Cardiac septum (tissue), 1 donor: ENCODE results near the gene ZCCHC4. TPM values are rescaled to one million over a fixed set of nuclear protein-coding genes. Genes with fewer than 3 reads are reported as not detected.

Experiments used
- DNase-seq: peaks from one replicate; pipeline ENCODE4 v3.0.0-alpha.2; 2020; ENCODE audit warnings: low spot score
- intact Hi-C: fragments of 100-400 bp; cut with DNase I; formaldehyde crosslinking; loops from one replicate; pipeline ENCODE4 v1.14.0; 2022
- long read RNA-seq: library from polyadenylated mRNA; unstranded; transcript quantifications from one replicate; pipeline ENCODE4 v2.0.0, GENCODE V29; 2021
- total RNA-seq: library from RNA; stranded (reverse); fragmentation: NEBNext Ultra II Directional; extraction: Animal tissue kit (Norgen Biotek cat#: 25700); gene quantifications from one replicate; pipeline ENCODE4 v1.2.1, GENCODE V29; 2021
- donor health status: DM: no; HTN: no; CAD: no.

The ZCCHC4 gene
- 8.0 TPM for total RNA-seq
- long read RNA-seq, transcript ZCCHC4-201 (13 exons, 2,785 nt) = major isoform, 6 of 12 reads
- long read RNA-seq, partial matches to known transcripts = 3 of 12 reads
- long read RNA-seq, other reads (novel, unspliced or antisense) = 3 of 12 reads

- intact Hi-C loops = loop anchor here (2.0 to 5.0 kb wide), 4 partner anchors 65 to 840 kb away; partner anchors contain the start of genes ANAPC4, PI4K2B and SEPSECS
- peak; percentile 95 for DNase-seq
These were observed at the start of gene ZCCHC4 for GRCh38 chr4:25312496-25313200. ZCCHC4 (plus strand) TSS chr4:25312774; CDS start chr4:25312810, 36 bp downstream.

- DNase-seq = no peak
- intact Hi-C loops = no loop called here
These were observed 40.7 kb upstream of the ZCCHC4 start for GRCh38 chr4:25271866-25272265.

GRCh38 chr4:25280210-25280609, 32.4 kb upstream of the ZCCHC4 start:
- intact Hi-C loops = no loop called here
- DNase-seq = no peak

- intact Hi-C loops = no loop called here
- DNase-seq = no peak
These were observed 28.6 kb upstream of the ZCCHC4 start for GRCh38 chr4:25283948-25284347.

GRCh38 chr4:25284466-25284865, 28.1 kb upstream of the ZCCHC4 start:
- DNase-seq = no peak
- intact Hi-C loops = no loop called here

- intact Hi-C loops = no loop called here
- DNase-seq = no peak
These were observed 22.0 kb upstream of the ZCCHC4 start for GRCh38 chr4:25290490-25291067.

- intact Hi-C loops = no loop called here
These were observed 21.3 kb upstream of the ZCCHC4 start for GRCh38 chr4:25291158-25291733.

GRCh38 chr4:25297528-25298242, 14.9 kb upstream of the ZCCHC4 start:
- intact Hi-C loops = no loop called here

More at GRCh38 chr4:25291158-25291733, 21.3 kb upstream of the ZCCHC4 start:
- no peak for DNase-seq

GRCh38 chr4:25299476-25300203, 12.9 kb upstream of the ZCCHC4 start:
- intact Hi-C loops = no loop called here
- DNase-seq = no peak

More at GRCh38 chr4:25297528-25298242, 14.9 kb upstream of the ZCCHC4 start:
- no peak for DNase-seq

GRCh38 chr4:25301471-25301870, 11.1 kb upstream of the ZCCHC4 start:
- intact Hi-C loops = no loop called here
- no peak for DNase-seq

GRCh38 chr4:25302626-25303025, 9.9 kb upstream of the ZCCHC4 start:
- no peak for DNase-seq
- intact Hi-C loops = no loop called here

GRCh38 chr4:25303578-25303977, 9.0 kb upstream of the ZCCHC4 start:
- intact Hi-C loops = no loop called here
- no peak for DNase-seq

- no peak for DNase-seq
- intact Hi-C loops = no loop called here
These were observed 6.0 kb upstream of the ZCCHC4 start for GRCh38 chr4:25306518-25307057.

- intact Hi-C loops = no loop called here
- DNase-seq = no peak
These were observed 5.0 kb upstream of the ZCCHC4 start for GRCh38 chr4:25307596-25307995.

- intact Hi-C loops = no loop called here
These were observed 4.3 kb upstream of the ZCCHC4 start for GRCh38 chr4:25308306-25308705.

GRCh38 chr4:25308761-25309160, 3.8 kb upstream of the ZCCHC4 start:
- intact Hi-C loops = no loop called here
- no peak for DNase-seq

More at GRCh38 chr4:25308306-25308705, 4.3 kb upstream of the ZCCHC4 start:
- DNase-seq = no peak

- no peak for DNase-seq
- intact Hi-C loops = loop anchor here (5.0 kb wide), 3 partner anchors 67 to 838 kb away; partner anchors contain the start of genes ANAPC4 and PI4K2B
These were observed 2.3 kb upstream of the ZCCHC4 start for GRCh38 chr4:25310066-25310802.

GRCh38 chr4:25310803-25311166, 1.8 kb upstream of the ZCCHC4 start:
- intact Hi-C loops = loop anchor here (5.0 kb wide), 3 partner anchors 67 to 838 kb away; partner anchors contain the start of genes ANAPC4 and PI4K2B
- no peak for DNase-seq
